T-helper 9 cell (primary cell): ENCODE results near the gene ST6GALNAC6.
"Not testable (repeated sequence)": the region's sequence is repeated elsewhere in the genome, so short reads cannot be mapped to it uniquely, and the experiment has no call there.

ENCODE experiments used
- DNase-seq: peaks from one replicate; pipeline ENCODE4 v3.0.0-alpha.2; 2020

Gene ST6GALNAC6

GRCh38 chr9:127871531-127871930, 27.9 kb downstream of the ST6GALNAC6 start:
- DNase-seq: no peak

- DNase-seq: no peak
Measured at GRCh38 chr9:127870887-127871286, 28.5 kb downstream of the ST6GALNAC6 start.

GRCh38 chr9:127870153-127870491, 29.3 kb downstream of the ST6GALNAC6 start:
- not testable (repeated sequence) for DNase-seq

- peak; percentile 80 for DNase-seq
Measured at GRCh38 chr9:127869310-127870152, 29.9 kb downstream of the ST6GALNAC6 start.

- no peak for DNase-seq
Measured at GRCh38 chr9:127868278-127868902, 31.0 kb downstream of the ST6GALNAC6 start.

GRCh38 chr9:127867356-127868277, 31.8 kb downstream of the ST6GALNAC6 start:
- DNase-seq: no peak

- no peak for DNase-seq
Measured at GRCh38 chr9:127866535-127866934, 32.9 kb downstream of the ST6GALNAC6 start.

- no peak for DNase-seq
Measured at GRCh38 chr9:127865645-127866464, 33.5 kb downstream of the ST6GALNAC6 start.

GRCh38 chr9:127863191-127863621, 36.2 kb downstream of the ST6GALNAC6 start:
- no peak for DNase-seq

GRCh38 chr9:127862075-127863011, 37.1 kb downstream of the ST6GALNAC6 start:
- DNase-seq: peak; percentile 29

GRCh38 chr9:127860779-127861178, 38.6 kb downstream of the ST6GALNAC6 start:
- no peak for DNase-seq

GRCh38 chr9:127860260-127860659, 39.1 kb downstream of the ST6GALNAC6 start:
- DNase-seq: no peak

- no peak for DNase-seq
Measured at GRCh38 chr9:127858041-127858512, 41.3 kb downstream of the ST6GALNAC6 start.

- no peak for DNase-seq
Measured at GRCh38 chr9:127857278-127857677, 42.1 kb downstream of the ST6GALNAC6 start.

GRCh38 chr9:127856729-127857116, 42.7 kb downstream of the ST6GALNAC6 start:
- no peak for DNase-seq

GRCh38 chr9:127856094-127856728, 43.2 kb downstream of the ST6GALNAC6 start:
- DNase-seq: no peak

GRCh38 chr9:127855522-127855921, 43.9 kb downstream of the ST6GALNAC6 start:
- DNase-seq: no peak

GRCh38 chr9:127854960-127855359, 44.4 kb downstream of the ST6GALNAC6 start:
- DNase-seq: no peak

GRCh38 chr9:127854184-127854806, 45.1 kb downstream of the ST6GALNAC6 start, which contains the start of gene ENG:
Gene ENG (minus strand): TSS chr9:127854658. CDS start chr9:127854355, 303 bp downstream.
- no peak for DNase-seq
